Activated CD4-positive, CD25-positive, alpha-beta regulatory T cell treated with anti-CD3 and anti-CD28 coated beads, Interleukin-2, amount 50 U/mL, for 16 hours (primary cell): Measurements from ENCODE around the gene LLGL1.

Experiments used
- DNase-seq: peaks from one replicate; pipeline ENCODE4 v3.0.0-alpha.2; 2020; ENCODE audit warnings: low read depth, low spot score

The LLGL1 gene

DNA sequence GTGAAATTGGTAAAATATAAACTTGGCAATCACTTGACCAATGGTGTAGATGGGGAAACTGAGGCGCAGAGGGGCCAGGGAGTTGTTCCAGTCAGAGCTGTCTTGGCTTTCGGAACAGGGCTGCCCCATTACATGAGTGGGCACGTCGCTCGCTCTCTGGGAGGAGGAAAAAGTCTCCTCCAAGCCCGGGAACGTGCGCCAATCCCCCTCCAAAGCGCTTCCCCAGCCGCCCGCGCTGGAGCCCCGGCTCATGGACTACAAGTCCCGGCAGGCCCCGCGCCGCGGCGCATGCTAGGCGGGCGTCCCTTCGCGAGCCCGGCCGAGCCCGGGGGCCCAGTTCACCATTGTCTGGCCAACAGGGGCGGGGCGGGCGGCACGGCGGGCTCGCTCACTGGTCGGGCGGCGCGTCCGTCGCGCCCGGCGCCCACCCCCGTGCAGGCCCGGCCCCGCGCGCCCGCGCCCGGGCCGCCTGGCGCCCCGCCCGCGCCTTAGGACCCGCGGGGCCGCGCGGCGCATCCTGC is at the start of gene LLGL1:
LLGL1 (plus strand) TSS at position 515 of the 521 bp plus-strand sequence. CDS start 48 bp downstream, outside the sequence.
- DNase-seq = peak; percentile 92

DNA sequence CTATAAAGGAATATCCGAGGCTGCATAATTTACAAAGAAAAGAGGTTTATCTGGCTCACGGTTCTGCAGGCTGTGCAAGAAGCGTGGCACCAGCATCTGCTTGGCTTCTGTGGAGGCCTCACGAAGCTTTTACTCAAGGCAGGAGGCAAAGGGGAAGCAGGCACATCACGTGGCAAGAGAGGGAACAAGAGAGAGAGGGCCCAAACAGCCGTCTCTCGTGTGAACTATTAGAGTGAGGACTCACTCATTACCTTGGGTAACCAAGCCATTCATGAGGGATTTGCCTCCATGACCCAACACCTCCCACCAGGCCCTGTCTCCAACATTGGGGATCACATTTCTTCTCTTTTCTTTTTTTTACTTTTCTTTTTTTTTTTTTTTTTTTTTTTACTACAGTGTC is 49.3 kb upstream of the LLGL1 start:
- no peak for DNase-seq

DNA sequence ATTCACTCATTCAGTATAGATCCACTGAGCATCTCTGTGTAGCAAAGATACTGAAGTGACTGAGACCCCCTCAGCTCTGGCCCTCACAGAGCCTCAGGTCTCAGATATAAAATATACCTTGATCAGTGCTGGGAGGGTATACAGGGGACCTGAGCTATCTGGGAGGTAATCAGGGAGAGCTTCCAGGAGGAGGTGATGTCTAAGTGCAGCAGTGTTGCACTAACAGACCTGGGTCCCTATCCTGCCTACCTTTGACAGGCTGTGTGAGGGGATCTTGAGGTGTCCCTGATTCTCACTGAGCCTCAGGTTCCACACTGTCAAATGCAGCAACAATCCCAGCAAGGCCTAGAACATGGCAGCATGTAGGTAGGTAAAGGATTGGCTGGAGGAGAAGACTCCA is 48.3 kb upstream of the LLGL1 start:
- no peak for DNase-seq

DNA sequence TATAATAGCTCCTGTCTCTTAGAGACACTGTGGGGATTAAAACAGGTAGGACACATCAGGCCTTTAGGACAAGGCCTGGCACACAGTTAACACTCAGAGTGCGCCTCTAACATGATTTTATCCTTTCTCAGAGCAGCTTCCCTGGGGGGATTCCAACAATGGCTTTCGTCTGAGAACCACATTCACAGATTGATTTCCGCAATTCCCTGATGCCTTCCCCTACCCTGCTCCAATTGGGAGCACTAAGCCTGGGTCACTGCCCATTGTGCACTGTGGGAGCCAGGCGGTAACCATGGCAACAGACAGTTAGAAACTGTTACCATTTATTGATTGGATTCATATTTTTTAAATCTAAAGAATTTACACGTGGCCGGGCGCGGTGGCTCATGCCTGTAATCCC is 47.7 kb upstream of the LLGL1 start:
- no peak for DNase-seq

DNA sequence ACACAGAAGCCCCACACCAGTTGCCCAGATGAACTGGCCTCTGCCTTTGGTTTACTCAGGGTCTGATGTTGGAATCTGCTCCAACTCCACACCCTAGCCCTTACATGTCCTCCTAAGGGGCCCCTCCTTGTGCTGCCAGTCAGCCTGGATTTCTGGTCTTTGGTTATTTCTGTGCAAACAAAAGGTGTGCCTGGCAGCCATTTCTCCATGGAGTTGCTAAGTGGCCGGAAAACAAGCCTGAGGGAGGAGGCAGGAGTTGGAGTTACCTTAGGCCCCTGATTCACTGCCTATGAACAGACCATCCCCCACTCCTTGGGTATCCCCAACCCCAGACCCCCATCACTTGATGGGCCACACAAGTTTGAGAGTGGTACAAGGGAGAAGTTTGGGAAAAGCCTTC is 46.2 kb upstream of the LLGL1 start:
- DNase-seq = no peak

DNA sequence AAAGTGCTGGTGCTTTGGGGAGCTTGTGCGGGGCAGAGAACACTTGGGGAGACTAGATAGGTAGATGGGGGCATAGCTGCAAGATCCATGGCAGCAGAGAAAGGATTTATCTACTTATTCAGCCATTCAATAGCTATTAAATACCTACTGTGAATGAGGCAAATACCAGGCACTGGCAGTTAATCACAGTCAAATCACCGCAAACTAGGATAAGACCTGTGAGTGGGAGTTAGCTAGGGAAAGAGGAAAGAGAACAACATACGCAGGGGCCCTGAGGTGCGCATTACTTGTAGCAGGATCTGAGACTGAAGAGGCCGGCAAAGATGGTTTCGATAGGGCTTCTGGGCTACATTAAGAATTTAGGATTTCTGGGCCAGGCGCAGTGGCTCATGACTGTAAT is 45.6 kb upstream of the LLGL1 start:
- DNase-seq = no peak

DNA sequence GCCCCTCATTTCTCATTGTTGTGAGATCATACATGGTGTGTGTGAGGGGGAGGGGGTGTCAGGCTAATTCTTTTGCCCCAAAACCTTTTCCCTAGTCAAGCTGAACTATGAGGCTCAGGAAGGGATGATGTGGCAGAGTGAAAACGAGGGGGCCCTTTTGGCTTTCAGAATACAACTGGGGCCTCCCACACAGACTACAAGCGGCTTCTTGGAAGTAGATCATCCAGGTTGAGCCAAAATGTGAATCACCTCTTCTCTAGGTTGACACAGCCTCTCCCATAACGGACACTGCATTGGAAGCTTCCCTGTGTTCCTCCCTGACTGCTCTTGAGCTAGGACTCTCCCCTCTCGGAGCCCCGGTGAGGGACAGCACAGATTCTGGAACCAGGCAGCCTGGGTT is 44.1 kb upstream of the LLGL1 start:
- DNase-seq = no peak

DNA sequence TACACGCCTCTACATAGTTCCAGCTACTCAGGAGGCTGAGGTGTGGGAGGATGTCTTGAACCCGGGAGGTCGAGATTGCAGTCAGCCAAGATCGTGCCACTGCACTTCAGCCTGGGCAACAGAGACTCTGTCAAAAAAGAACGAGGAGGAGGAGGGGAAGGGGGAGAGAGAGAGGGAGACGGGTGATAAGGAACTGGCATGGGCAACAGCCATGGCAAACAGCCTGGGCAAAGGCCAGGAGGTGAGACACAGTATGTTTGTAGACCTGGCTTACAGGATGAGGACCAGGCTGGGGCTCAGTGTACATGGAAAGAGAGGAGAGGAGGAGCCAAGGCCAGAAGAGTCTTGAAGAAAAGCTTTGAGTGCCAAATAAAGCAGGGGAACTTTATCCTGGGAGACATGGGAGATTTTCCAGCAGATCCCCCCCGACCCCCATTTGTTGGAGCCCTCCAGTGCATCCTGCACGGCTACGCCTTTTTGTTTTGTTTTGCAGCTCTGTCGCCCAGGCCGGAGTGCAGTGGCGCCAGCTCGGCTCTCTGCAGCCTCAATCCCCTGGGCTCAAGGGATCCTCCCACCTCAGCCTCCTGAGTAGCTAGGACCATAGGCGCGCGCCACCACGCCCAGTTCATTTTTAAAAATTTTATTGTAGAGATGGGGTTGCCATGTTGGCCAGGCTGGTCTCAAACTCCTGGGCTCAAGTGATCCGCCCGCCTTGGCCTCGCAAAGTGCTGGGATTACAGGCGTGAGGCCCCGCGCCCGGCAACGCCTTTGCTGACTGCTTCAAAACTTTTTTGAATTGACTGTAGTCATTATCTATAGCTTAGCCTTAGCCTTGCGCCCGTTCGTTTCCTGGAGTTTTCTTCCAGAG is 43.1 kb upstream of the LLGL1 start:
- no peak for DNase-seq

DNA sequence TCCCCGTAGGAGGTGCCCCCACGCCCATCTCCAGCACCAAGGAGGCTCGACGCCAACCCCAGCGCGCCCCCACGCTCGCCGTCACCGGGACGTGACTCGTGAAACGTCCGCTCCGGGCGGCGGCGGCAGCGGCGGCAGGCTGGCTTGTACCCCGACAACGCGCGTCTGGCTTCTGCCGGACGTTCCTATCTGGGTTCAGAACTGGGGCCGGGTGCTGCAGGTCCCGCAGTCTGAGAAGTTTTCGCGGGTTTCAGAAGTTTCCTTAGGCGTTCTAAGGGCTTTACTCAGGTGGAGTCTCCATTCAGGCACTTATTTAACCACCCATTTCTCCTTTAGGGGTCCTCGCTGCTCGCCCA is 42.5 kb upstream of the LLGL1 start:
- peak; percentile 61 for DNase-seq

DNA sequence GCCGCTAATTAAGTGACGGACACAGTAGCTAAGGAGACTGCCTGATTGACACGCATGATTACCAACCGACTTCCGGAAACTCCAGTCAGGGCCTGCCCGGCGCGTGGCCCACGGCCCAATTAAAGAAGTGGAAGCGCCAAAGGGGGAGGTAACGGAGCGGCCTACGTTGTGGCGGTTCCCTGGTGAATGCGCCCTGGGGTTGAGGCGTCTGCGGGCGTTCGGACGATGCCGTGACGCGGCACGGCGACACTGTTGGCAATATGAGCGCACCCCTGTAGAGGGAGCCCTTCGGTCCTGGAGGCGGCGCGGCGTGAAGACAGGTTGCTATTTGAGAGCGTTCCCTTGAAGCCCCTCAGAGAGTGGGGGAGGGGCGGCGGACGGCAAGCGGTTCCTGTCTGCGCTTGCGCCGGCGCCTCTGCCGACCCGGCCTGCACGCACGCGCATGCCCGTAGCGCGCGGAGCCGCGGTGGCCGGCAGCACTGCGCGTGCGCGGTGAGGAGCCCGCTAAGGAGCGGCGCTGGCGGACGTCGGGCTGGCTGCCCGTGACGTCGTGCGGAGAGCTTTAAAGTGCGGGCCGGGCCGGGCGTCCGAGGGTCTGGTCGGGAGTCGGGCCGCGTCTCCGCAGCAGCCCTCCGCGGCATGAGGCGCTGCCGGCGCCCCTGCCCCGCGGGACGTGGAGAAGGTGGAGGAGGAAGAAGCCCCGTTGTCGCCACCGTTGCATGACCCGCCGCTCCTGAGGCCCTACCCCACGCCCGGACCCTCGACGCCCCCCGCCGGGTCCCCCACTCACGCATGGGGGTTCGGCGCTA is 41.9 kb upstream of the LLGL1 start, which contains the start of gene ALKBH5:
ALKBH5 (plus strand) TSS at position 495 of the 809 bp plus-strand sequence. CDS start 416 bp downstream, outside the sequence.
- DNase-seq = peak; percentile 94

DNA sequence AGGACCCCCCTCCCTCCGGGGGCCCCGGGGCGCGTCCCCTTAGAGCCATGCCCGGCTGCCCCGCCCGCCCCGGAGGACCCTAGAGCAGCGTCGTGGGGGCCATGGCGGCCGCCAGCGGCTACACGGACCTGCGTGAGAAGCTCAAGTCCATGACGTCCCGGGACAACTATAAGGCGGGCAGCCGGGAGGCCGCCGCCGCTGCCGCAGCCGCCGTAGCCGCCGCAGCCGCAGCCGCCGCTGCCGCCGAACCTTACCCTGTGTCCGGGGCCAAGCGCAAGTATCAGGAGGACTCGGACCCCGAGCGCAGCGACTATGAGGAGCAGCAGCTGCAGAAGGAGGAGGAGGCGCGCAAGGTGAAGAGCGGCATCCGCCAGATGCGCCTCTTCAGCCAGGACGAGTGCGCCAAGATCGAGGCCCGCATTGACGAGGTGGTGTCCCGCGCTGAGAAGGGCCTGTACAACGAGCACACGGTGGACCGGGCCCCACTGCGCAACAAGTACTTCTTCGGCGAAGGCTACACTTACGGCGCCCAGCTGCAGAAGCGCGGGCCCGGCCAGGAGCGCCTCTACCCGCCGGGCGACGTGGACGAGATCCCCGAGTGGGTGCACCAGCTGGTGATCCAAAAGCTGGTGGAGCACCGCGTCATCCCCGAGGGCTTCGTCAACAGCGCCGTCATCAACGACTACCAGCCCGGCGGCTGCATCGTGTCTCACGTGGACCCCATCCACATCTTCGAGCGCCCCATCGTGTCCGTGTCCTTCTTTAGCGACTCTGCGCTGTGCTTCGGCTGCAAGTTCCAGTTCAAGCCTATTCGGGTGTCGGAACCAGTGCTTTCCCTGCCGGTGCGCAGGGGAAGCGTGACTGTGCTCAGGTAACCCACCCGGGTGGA is 41.0 kb upstream of the LLGL1 start:
- peak; percentile 56 for DNase-seq

DNA sequence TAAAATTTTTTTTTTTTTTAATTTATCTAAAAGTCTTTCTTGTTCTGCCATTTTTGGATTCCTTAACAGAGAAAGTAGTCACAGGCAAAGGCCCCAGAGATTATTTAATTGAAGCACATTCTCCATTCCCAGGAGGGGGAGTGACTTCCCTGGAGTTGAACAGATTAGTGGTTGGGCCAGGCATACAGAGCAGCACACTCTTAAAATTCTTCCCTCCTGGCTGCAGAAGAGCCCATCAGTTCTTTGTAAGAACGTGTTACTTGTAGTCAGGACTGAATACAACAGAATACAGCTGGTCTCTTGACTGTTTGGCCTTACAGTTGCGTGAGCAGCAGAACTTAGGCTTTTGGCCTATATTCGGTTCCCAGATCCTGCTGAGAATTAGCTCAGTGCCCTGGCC is 40.0 kb upstream of the LLGL1 start:
- no peak for DNase-seq

DNA sequence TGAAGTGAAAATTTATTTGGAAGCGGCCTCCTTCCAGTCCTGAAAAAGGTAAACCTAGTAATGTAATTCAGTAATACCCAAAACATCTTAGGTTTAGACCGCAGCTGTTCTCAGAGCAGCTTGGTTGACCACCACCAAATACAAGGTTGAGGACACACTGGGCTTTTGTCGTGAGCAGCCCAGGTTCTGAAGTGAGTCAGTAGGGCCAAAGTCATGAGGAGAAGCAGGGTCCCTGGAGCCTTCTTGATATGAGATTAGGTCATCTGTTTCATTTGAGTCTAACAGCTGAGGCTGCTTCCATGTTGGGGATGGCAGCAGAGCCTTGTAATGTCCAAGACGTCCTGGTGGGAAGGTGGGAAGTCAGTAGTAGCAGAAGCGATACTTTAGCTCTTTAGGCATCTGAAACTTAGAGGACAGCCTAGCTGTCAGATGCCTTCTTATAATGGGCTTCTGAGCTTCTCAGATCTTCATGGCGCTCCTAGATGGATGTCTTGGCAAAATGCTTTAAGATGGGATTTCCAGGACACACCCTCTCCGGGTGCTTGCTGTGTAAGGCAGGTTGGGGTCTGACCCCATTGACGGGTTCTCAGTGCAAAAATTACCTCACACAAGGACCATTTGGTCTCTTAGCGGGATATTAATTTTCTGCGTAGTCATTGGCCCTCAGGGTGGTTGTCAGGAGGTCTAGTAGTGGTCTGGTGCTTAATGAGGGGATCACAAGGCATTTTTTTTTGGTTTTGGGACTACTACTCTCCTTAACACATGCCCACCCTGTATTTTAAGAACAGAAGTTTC is 39.4 kb upstream of the LLGL1 start:
- no peak for DNase-seq

DNA sequence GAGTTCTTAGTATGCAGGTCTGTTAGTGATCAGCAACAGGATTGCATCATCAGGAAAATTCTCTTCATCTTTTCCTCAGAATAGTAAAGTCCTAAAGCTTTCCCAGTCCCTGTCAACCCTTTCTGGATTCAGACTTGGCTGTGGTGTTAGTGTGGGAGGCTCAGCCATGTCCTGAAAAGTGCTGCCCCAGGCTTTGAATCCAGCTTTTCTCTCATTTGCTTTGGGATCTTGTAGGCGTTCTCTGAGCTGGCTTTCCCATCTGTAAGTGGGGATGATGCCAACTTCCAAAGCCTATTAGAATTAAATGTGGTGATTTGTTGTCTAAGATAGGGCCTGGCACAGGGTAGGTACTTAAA is 38.8 kb upstream of the LLGL1 start:
- no peak for DNase-seq

DNA sequence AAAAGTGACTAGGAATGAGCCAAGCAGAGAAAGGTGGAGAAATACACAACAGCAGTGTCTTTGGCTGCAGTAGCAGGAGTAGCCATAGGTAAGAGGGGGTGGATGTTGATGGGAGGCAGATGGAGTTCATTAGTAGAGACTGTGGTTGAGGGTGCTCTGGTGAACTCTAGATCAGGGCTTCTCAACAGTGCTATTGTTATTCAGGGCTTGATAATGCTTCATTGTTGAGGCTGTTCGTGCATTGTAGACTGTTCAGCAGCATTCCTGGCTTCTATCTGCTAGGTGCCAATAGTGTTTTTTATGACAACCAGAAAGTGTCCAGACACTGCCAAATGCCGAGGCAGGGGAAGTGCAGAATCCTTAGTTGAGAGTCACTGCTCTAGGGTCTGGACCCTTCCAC is 38.2 kb upstream of the LLGL1 start:
- DNase-seq = no peak

DNA sequence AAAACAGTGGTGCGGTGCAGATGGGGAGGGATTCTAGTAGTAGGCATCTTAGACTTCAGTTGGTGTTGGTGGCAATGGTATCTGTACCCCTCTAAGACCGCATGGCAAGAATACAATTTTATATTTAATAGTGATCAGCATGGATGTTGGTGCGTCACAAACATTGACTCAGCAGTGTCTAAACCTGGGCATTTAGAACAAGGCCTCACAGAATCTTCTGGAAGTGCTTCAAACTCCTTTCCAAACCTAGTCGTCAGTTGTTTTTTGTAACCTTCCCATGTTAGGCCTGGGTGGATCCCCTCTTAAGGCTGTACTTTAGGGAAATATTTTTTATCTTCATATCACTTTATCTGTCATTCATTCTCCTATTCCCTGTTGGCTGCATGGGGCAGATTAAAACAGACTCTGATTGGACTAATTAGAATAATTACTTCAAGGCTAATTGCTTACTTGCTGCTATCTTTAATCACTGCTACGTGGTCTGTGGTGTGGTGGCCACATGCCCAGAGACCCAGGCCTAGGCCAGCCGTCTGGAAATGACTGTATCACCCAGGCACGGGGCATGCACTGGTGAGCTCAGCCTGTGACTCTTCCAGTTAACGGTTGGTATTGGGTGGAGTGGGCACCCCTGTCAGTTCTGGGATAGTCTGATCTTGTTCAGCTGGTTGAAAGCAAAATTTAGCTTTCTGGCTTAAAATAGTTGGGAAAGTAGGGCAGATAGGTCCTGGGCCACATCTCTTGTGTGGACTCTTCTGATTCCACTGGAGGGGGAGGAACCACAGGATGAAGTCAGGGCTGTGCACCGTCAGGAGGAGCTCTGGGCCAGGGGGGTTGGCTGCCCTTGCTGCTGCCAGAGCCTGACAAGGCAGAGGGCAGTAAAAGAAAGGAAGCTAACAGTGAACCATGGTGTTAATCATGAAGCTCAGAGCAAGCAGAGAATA is 37.3 kb upstream of the LLGL1 start:
- DNase-seq = no peak

DNA sequence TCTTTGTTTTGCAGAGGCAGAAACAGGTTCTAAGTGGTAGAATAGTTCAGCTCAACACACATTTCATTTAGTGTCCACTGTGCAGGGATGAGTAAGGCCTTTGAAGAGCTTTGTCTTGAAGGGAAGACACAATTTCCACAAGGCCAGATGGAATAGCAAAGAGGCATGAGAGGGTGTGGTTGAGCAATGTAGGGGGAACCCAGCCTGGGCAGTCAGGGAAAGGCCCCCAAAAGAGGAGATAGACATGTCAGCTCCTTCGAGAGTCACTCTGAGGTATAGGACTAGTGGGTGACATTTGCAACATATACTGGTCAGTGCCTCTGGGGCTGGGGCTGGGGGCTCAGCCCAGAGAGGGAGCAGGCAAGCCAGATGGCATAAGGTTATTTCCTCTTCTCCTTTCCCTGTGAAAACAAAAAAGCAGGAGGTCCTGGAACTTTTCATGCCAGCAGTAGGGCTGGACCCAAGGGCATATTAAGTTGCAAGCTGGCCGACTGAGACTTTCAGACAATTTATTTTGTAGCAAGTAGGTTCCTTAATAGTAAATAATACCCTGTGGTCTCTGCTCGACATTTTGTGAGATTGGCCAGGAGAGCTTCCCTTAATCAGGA is 34.7 kb upstream of the LLGL1 start:
- DNase-seq = no peak

DNA sequence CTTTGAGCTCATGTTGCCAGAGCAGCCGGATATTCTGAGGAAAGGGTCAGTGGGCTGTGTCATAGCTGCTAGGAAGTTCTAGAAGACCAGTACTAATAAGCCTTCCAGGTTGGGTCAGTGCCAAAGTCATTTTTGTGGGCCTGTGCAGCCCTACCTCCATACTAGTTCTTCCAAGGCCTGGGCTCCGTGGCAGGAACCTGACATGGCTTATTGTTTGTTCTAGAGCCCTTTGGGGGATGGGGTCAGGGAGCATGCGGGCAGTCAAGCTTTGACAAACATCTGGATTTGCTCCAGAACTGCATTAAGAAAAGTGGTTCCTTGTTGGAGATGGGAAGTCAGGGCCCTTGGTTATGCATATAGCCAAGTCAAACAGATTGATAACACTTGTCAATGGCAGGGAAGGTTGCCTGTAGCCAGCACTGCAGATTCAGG is 34.2 kb upstream of the LLGL1 start:
- no peak for DNase-seq

DNA sequence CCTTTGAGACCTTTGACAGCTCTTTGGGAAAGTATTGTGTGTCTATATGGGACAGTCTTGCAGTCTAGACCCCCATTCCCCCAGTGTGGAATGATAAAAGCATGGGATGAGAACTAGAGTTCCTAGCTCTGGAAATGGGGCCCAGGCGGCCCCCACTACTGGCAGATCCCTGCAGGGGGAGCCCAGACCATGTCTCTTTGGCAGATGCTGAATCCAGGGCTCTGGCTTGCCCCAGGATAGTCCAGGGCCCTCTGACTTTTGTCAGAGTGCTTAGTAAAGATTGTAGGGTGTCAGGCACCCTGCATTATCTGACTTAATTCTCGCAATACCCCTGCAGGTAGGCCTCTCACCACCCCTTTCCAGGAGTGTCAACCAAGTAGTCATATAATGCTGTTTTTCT is 33.5 kb upstream of the LLGL1 start:
- no peak for DNase-seq
